ENCODE results near the gene AXIN2.

DNA sequence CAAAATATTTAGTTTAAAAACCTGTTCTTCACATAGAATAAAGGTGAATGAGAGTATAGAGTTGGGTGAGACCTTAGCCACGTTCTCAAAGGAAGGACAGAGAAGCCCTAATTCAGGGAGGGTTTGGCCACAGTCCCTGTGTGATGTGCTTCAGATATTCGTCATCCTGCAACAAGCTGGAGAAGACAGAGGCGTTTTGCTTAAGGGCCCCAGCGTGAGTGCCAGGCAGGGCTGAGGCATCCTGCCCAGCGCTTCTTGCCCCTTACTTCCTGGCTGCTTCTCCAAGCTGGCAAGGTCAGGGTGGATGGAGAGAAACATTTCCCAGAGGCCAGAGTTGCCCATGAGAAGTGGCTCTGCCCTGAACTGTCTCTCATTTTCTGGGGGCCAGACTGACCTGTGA is 46.9 kb downstream of the AXIN2 start:
- TF ChIP-seq, protein P1, sequence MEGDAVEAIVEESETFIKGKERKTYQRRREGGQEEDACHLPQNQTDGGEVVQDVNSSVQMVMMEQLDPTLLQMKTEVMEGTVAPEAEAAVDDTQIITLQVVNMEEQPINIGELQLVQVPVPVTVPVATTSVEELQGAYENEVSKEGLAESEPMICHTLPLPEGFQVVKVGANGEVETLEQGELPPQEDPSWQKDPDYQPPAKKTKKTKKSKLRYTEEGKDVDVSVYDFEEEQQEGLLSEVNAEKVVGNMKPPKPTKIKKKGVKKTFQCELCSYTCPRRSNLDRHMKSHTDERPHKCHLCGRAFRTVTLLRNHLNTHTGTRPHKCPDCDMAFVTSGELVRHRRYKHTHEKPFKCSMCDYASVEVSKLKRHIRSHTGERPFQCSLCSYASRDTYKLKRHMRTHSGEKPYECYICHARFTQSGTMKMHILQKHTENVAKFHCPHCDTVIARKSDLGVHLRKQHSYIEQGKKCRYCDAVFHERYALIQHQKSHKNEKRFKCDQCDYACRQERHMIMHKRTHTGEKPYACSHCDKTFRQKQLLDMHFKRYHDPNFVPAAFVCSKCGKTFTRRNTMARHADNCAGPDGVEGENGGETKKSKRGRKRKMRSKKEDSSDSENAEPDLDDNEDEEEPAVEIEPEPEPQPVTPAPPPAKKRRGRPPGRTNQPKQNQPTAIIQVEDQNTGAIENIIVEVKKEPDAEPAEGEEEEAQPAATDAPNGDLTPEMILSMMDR (conservative IDR thresholded peaks at IDR 0.05; ENCODE audit: low read length) = no peak
- no peak for TF ChIP-seq EZH2phosphoT487 (IDR thresholded peaks at IDR 0.05; ENCODE audit: borderline replicate concordance)
